GM18520 (cell line): ENCODE measurements around the gene TAS2R42.
A peak's percentile ranks its signal among the peaks of the same experiment; 100 is the strongest.

ENCODE experiments used
- ATAC-seq: cut with Tn5 transposase; IDR thresholded peaks from one replicate; pipeline ENCODE4 v1.9.1; 2021; ENCODE audit not compliant: unreplicated experiment

TAS2R42 gene

DNA sequence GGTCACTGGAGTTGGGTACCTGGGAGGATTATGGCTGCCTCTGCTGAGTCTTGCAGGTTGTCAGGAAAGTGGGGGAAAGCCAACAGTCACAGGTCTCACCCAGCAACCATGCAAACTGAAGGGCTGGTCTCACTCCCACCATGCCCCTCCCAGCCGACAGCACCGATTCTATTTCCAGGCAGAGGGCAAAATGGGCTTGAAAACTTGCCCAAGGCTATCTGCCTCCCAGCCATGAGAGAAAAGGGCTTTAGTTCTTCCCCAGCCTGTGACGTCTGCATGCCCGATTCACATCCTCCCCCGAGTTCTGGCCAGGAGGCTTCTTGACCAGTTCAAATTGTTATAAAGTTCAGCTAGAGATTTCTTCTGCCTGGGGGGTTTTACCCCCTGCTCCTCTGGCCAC is 42.4 kb downstream of the TAS2R42 start:
- no peak for ATAC-seq

DNA sequence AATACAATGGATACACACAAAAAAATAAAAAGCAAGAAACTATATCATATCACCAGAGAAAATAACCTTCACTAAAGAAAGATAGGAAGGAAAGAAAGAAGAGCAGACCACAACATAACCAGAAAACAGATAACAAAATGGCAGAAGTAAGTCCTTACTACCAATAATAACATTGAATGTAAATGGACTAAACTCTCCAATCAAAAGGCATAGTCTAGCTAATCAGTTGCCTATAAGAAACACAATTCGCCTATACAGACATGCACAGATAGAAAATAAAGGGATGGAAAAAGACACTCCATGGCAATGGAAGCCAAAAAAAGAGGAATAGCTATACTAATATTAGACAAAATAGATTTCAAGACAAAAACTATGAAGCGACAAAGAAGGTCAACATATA is 43.4 kb downstream of the TAS2R42 start:
- ATAC-seq = no peak

DNA sequence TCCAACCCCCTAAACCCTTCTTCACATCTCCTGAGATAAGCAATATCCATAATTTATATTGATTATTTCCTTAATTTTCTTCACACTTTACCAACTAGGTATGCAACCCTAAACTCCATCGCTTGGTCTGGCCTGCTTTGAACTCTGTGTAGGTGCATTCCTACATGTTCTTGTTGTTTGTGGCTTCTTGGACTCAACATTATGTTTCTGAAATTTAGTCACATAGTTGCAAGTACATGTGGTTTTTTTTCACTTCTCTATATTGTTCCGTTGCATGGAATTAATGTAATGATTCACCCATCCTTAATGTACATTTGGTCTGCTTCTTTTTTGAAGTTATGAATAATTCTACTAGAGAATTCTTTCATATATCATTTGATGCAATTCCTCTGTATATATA is 50.7 kb downstream of the TAS2R42 start:
- ATAC-seq = peak; percentile 56
